HL-60/S4 treated with retinoic acid at 250 ng/mL for 4 days and 3 days (cell line): Measurements from ENCODE around the gene ITIH5.
"Not testable (repeated sequence)": the region's sequence is repeated elsewhere in the genome, so short reads cannot be mapped to it uniquely, and the experiment has no call there.

Experiments
- in situ Hi-C: fragments of 300-500 bp; cut with MboI; formaldehyde crosslinking; loops from 2 replicates; pipeline ENCODE4 v1.7.0; 2022; ENCODE audit warnings: low sequenced_read_pairs

Gene ITIH5

DNA sequence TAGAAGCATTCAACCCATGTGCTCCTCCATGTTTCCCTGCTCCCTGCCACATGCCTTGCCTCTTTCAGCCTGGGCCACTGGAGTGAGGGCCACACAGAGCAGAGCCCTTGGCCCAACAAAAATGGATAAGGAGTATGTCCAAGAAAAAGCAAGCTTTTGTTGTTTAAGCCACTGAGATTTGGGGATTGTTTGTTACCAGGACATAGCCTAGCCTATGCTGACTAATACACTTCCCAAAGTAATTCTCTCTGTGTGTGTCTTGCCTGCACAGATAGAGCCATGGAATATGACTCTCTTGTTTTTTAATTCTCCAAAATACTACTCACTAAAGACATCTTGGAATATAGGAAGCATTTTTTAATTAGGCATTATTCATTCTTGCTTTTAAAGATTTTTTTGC is 22.8 kb upstream of the ITIH5 start:
- in situ Hi-C loops, result no loop called here

DNA sequence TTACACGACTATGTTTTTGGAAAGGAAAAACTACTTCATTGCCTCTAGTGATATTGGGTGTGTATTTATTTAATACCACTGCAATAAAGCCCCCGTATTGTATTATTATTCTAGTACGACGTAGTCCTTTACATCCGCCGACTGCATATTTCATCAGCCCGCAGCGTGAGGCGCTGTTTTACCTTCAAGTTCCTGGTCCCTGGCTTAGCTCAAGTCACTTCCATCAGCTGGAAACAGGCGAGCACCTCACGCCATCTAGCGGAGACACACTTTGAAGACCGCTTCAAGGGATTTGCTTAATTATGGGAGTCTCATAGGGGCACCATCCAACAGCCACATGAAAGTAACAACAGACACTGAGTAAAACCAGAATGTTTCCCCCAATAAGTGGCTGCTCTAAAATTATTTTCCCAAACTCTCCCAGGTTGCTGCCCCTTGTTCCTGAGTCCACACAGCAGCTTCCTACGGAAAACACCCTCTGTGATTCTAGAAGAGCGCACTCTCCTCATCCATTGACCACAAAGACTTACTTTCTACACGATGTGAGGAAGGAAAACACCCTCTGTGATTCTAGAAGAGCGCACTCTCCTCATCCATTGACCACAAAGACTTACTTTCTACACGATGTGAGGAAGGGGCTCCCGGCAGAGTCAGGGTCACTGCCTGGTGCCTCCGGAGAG is 20.6 kb upstream of the ITIH5 start:
- in situ Hi-C loops, result no loop called here

DNA sequence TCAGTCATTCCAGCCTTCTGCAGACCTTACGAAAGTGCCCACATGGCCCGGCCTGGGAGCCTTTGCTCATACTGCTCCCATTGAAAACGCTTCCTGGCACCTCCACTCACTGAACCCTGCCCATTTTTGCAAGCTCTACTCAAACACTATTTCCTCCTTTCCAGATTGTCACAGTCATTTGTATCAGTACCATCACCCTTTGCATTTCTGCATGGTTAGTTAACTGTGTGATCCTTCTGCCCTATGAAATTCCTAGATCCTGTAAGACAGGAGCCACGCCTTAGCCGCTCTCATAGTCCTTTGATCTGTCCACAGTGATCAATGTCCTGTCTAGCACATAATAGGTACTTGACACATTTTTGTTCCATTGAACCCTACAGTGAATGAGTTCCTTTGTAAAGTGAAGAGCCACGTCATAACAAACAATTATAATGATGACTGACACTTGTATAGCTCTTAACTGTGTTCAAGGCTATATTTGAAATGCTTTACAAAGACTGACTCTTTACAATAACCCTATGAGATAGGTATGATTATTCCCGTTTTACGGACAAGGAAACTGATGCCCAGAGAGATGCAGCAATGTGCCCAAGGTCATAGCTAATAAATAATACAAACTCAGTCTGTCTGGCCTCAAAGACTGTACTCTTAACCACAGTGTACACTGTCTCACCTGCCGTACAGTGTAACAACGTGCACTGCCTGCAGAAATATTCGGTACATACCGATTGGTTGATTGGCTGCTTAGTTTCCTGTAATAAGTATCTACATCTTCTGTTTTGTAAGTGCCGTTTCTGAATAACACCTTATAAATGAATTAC is 19.8 kb upstream of the ITIH5 start:
- in situ Hi-C loops, result no loop called here

DNA sequence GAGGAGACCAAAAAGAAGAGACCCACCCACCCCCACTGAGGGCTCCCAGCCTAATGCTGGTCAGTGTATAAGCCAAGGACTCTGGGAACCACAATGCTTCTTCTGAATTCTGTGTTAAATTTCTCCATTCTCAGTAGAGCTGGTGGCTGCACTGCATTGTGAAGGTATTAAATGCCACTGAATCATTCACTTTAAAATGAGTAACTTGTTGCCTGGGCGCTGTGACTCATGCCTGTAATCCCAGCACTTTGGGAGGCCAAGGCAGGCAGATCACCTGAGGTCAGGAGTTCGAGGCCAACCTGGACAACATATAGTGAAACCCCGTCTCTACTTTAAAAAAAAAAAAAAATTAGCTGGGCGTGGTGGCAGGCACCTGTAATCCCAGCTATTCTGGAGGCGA is 13.3 kb upstream of the ITIH5 start:
- in situ Hi-C loops, result not testable (repeated sequence)

DNA sequence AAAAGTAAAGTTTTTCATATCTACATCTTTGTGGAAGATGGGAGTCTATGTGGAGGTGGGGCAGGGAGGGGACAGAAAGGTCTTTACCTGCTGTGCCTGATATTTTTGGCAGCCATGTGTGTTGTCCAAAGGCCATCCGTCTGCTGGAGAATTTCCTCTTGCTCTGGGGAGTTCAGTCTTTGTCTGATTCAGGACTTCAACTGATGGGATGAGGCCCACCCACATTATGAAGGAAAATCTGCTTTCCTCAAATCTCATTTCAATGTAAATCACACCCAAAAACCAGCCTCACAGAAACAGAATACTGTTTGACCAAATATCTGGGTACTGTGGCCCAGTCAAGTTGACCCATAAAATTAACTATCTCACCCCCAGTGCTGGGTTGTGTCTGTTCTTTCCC is 12.5 kb upstream of the ITIH5 start:
- in situ Hi-C loops, result no loop called here

DNA sequence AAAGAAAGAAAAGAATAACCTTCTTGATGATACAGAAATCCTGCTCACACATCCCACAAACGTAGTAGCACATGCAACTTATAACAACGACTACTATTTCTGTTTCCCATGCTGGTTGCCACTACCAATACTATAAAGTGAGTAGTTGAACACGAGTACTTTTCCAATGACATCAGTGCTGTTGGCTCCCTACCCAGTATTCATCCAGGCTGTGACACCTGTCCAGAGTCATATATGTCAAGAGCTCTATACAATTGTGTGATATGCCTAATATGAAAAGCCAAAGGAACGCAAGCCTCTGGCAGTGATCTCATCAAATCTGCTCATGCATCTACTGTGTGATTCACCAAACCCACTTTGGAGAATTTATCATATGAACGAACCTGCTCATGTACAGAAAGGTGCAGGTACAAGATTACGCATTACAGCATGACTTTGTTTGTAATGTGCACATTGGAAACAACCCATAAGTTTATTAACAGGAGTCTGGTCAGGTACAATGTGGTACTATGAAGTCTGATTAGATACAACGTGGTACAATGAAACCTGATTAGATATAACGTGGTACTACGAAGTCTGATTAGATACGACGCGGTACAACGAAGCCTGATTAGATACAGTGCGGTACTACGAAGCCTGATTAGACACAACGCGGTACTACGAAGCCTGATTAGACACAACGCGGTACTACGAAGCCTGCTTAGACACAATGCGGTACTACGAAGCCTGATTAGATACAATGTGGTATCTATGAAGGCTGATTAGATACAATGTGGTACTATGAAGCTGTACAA is 5.8 kb upstream of the ITIH5 start:
- in situ Hi-C loops, result no loop called here

DNA sequence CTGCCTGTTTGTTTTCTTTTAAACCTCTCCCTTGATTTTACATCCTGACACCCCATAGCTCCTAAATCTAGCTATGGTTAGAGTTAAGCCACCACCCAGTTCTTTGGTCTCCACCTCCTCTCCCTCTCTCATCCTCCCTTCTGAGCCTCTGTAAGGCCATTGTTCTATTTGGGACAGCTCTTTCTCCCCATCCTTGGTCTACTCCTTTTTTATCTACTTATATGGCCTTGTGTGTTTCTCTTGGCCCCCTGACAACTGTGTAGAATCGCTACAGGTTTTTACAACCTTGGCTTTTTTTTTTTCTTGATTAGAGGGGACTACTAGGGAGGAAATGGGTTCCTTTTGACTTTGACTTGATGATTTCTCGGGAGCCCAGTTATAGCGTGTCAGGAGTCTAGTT is 3.4 kb upstream of the ITIH5 start:
- in situ Hi-C loops, result no loop called here

DNA sequence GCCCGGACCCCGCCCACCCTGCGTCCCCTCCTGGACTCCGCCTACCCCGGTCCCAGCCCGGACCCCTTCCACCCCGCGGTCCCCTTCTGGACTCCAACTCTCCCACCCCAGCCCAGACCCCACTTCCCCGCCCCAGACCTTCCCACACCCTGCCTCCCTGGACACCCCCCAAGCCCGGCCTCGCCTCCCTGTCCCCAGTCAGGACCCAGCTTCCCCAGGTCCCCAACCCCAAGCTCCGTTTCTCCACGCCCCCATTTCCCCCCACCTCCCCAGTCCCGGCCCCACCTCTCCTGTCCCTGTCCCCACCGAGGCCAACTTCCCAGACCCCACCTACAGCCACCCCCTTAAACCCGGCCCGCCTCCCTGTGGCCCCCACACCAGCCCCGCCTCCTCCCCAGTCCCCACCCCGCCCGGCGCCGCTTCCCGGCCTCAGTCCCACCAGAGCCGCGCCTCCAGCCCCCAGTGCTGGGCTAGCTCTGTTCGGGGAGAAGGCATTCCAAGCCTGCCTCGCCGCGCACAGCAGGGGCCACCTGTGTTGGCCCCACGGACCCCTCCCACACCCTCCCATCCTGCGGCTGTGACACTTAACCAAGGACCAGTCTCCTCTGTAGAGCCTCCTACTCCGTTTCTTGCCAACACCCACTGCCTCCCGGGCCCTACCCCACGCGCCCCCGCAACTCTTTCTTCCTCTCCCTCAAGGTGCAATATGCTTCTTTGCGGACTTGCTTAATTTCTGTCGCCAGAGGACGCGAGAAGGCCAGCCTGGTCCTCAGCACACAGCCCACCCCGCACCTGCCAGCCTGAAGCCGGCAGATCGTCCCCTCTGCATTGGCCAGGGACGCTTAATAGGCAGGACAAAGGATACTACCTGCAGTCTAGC is 736 bp upstream of the ITIH5 start:
- in situ Hi-C loops, result no loop called here

DNA sequence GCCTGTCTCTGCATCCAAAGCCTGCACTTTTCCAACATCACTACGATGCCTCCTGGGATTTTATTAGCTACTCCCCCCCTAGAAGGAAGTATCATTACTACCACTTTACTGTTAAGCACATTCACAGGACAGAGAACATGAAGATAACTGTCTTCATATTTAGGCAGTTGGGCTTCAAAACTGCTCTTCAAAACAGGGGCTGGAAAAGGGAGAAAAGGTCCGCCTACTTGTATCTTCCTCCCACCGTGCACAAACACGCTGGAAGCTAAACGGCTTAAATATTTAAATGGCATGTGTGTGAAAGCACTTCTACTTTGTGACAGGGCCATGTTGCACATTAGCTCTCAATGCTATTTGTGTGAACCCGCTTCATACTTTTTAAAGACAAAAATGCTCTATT is 999 bp downstream of the ITIH5 start:
- in situ Hi-C loops, result no loop called here

DNA sequence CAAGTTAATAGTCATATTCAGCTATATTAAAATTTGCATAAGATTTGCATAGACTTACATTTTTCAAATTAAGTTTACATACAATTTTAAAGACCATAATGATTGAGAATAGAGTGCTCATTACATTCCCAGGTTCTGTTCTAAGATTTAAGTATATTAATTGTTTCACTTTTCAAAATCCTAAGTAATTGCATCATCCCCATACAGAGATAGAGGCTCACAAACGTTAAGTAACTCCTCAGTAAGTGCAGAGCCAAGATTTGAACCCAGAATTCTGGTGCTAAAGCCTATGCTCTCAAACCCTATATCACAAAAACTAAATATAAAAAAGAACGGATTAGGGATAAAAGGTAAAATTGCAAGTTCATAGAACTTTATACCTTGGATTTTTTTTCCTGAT is 2.1 kb downstream of the ITIH5 start:
- in situ Hi-C loops, result no loop called here

DNA sequence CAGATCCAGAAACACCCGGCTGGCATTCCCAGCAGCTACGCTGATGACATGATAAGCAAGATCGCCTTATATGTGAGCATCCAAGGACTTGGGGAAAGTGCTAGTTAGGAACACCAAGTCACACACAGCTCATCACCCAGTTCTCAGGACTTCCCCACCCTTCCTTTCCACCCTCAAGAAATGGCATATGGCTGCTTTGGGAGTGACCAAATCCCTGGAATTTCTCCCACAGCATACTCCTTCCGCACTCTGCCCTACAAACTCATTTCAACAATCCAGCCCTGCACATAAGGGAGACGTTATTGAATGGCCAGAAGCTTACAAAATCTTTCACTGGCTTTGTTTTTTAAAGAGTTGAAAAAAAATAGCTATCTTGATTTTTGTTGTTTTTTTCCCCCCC is 4.2 kb downstream of the ITIH5 start:
- in situ Hi-C loops, result no loop called here

DNA sequence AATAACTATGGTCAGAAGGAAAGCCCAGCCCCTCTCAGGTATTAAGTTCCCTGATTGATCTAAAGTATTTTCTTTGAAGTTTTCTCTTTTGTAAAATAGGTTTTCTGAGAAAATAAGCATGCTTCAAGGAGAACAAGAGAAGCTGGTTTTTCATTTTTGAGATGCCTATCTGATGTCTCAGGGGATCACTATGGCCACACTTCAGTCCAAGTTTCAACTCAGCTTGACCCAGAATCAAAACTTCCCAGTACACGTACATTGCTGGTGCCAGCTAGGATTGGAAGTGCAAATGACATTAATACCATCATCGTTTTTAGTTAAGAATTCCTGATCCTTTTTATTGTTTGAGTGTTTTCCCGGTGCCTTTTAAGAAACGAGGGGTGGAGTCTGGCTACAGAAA is 7.2 kb downstream of the ITIH5 start:
- in situ Hi-C loops, result no loop called here

DNA sequence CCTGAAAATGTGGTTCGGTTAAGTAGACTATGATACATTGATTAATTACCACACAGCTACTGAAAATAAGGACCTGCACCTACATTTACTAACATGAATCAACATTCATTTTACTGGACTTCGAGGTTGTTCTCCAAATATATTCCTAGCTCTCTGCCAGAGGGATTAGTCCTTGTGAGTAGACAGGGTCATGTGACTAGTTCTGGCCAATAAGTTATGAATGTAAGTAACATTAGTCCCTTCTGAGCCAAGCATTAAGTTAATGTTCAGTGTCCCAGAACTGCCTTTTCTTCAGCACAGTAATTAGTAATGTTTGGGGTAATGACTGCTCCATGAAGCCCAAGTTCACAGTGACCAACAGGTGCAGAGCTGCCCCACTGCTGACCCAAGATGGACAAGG is 9.2 kb downstream of the ITIH5 start:
- in situ Hi-C loops, result no loop called here

DNA sequence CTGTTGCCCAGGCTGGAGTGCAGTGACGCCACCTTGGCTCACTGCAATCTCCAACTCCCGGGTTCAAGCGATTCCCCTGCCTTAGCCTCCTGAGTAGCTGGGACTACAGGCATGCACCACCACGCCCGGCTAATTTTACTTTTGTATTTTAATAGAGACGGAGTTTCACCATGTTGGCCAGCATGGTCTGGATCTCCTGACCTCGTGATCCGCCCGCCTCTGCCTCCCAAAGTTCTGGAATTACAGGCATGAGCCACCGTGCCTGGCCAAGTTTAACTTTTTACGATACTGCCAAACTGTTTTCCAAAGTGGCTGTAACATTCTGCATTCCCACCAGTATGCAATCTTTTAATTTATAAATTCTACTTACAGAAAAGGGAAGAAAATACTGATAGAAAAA is 9.7 kb downstream of the ITIH5 start:
- in situ Hi-C loops, result not testable (repeated sequence)

DNA sequence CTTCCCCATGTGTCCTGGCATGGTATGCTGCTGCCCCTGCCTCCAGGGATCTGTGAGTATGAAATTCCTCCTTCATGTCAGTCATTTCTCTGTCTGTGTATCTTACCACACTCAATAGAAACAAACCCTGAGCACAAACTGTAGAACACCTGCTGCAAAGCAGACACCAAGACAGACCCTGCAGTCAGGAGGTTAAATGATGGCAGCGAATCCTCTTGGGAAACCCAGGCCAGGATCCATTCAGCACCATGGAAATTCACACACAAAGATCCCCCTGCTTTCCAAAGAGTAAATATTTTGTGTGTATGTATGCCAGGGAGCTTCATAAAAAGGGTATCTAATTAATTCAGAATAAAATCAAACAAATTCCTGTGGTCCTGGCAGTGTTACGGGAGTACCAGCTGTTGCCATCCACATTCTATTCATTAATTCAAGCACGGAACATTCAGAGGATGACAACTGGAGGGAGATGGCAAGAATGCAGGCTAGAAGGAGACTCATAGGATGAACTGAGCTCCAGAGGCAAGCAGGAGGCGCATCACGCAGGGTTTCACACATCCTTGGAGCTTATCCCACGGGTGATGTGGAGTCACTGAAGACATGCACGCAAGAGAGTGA is 14.8 kb downstream of the ITIH5 start:
- in situ Hi-C loops, result no loop called here

DNA sequence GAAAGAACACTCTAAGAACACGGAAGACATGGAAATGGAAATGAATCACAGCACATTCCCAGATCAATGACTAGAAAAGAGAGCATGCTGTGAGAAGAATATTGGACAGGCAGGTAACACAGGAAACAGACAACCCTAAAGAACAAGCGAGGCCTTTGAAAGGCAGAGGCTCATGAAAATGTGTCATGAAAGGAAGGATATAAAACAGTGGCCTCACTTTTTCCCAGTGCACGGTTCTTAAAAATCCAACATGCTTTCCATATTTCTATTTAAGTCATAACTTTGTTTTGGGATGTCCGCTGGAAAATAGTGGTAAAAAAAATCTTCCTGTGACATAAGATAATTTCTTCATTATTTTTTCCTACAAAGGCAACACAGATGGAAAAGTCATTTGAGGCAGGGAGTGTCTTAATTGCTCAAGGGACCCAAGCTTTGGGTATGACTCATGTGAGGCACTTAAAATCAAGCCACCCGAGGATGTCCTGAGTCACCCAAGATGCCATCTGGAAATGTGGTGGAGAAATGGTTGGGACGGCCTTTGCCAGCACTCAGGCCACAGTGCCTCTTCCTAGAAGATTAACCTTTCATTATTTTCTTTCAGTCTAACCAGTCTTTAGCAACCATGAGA is 17.0 kb downstream of the ITIH5 start:
- in situ Hi-C loops, result no loop called here

DNA sequence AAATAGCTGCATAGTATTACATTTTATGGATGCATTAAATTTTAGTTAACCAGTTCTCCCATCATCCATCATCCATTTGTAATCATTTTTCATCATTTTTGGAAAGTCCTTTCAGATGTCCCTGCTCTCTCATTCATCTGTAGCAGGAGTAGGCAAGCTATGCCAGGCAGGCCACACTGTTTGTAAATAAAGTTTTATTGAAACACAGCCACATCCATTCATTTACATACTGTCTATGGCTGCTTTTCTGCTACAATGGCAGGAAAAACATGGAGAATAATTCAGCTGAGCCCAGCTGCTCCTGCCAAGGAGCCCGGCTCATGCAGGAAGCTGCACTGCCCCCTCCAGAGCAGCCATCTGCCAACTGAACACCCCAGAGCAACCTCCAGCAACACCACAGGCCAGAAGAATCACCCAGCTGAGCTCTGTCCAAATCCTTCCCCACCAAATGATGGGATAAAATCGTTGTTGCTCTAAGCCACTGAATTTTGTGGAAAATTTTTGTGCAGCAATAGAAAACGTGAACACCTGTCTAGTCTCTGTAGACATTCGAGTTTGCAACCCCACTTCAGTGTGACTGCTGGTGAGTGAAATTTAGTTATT is 19.6 kb downstream of the ITIH5 start:
- in situ Hi-C loops, result no loop called here

DNA sequence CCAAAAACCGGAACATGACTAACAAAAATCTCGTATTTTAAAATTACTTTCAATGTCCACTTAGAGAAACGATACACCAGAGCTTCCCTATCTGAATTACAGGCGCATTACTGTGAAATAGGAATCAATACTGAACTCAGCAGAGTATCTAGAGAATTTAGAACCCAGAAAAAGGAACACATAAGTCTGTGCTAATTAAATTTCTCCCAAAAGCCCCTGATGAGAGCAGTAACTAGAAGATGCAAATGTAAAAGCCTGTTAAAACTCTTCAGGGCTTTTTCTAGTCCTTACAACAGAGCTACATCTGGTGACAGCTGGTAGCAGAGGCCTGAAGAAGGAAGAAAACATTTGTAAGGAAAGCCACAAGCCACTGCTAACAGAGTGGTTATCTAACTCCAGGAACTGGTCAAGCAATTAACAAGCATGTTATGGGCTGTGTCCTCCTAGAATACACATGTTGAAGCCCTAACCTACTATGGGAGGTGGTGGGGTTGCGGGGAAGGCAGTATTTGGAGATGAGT is 24.2 kb downstream of the ITIH5 start:
- in situ Hi-C loops, result no loop called here

DNA sequence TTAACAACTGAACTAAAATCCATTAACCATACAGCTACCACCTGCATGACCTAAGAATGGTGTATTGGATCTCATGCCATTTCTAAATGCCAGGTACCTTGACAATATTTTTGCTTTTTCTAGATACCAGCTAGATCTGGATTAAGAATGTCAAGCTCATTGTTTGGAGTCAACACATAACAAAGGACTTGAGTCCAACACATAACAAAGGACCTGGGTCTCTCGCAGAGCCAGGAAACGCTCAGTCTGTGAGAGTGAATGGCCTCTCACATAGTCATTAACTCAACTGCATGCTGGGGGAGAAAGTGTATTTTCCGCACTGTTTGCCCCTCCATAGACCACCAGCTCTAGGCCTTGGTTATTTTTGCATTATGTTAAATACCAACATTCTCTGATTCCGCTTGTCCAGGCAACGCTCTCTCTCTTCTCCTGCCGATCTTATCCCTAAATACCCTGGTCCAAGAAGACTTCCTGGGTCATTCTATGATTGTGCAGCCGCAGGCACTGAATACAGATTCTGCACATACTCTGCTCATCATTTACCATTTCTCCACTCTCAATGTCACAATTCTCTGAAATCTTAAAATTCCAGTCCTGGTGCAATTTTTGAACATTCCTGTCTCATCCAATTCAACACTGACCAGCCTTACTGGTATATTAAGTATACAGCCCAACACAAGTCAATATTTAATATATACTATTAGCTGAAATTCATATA is 31.2 kb downstream of the ITIH5 start:
- in situ Hi-C loops, result no loop called here
